RWPE2 (cell line): ENCODE data around the gene LRWD1.

Experiments
- ATAC-seq: fragments of 200-7000 bp; cut with Tn5 transposase; 3 replicates; pipeline ENCODE4 v1.9.1; 2021; ENCODE audit warnings: low read depth
- DNase-seq: peaks from one replicate; pipeline ENCODE4 v3.0.0-alpha.2; 2020; ENCODE audit warnings: low spot score
- H3K27ac ChIP-seq: fragments of 450-650 bp; 2 replicates; pipeline ENCODE4 v1.5.1; 2017; ENCODE audit warnings: mild to moderate bottlenecking; ENCODE audit not compliant: poor library complexity, severe bottlenecking
- H3K27me3 ChIP-seq: fragments of 250-450 bp; sonication (Bioruptor Pico); 2 replicates; pipeline ENCODE4 v1.5.1; 2021; ENCODE audit warnings: mild to moderate bottlenecking, moderate library complexity; ENCODE audit not compliant: insufficient read depth, poor library complexity, severe bottlenecking
- H3K36me3 ChIP-seq: fragments of 250-450 bp; sonication (Bioruptor Pico); 2 replicates; pipeline ENCODE4 v1.5.1; 2020; ENCODE audit warnings: low read depth, mild to moderate bottlenecking, moderate library complexity
- H3K4me1 ChIP-seq: fragments of 250-450 bp; sonication (Bioruptor Pico); 2 replicates; pipeline ENCODE4 v1.5.1; 2021; ENCODE audit warnings: mild to moderate bottlenecking, moderate library complexity; ENCODE audit not compliant: insufficient read depth, poor library complexity, severe bottlenecking
- H3K4me3 ChIP-seq: fragments of 250-450 bp; sonication (Bioruptor Pico); 2 replicates; pipeline ENCODE4 v1.5.1; 2021; ENCODE audit warnings: mild to moderate bottlenecking, moderate library complexity; ENCODE audit not compliant: severe bottlenecking
- H3K9me3 ChIP-seq: fragments of 250-450 bp; sonication (Bioruptor Pico); 2 replicates; pipeline ENCODE4 v1.5.1; 2021; ENCODE audit warnings: mild to moderate bottlenecking, moderate library complexity; ENCODE audit not compliant: severe bottlenecking
- TF ChIP-seq, protein P1 (sequence below): fragments of 450-650 bp; IDR thresholded peaks from one replicate; pipeline ENCODE4 v1.5.1; 2017; ENCODE audit warnings: mild to moderate bottlenecking, moderate library complexity; ENCODE audit not compliant: poor library complexity, severe bottlenecking

The LRWD1 gene

DNA sequence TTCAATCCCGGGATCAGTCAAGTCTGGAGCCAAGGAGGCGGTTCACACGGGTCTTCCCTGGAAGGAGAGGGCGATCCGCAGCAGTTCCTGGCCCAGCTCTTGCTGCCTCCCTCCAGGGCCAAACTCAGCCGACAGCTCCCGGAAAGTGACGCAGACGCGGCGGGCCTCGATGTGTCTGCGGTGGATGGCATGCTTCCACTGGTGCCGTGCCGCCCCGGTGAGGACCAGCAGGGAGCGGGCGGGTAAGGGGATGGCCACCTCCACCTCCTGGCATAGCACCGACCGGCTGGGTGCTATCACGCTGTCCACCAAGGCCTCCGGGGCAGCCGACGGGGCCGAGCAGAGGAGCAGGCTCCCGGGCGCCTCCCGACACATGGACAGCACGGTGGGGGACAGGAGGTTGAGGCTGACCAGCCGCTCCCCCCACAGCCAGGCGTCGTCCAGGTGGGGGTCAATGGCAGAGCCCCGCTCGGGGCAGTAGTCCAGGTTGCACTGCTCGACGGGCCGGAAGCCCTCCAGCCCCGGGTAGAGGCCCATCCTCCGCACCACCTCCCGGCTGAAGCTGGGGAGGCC is 7.3 kb upstream of the LRWD1 start:
- no peaks in the 10 kb centered on the region for H3K9me3 ChIP-seq
- peaks cover 13% of the 10 kb centered on the region for H3K36me3 ChIP-seq
- H3K4me1 ChIP-seq = no peaks in the 10 kb centered on the region
- H3K27me3 ChIP-seq = no peaks in the 10 kb centered on the region
- DNase-seq (no peak), ATAC-seq (no peak)
- TF ChIP-seq, protein P1, sequence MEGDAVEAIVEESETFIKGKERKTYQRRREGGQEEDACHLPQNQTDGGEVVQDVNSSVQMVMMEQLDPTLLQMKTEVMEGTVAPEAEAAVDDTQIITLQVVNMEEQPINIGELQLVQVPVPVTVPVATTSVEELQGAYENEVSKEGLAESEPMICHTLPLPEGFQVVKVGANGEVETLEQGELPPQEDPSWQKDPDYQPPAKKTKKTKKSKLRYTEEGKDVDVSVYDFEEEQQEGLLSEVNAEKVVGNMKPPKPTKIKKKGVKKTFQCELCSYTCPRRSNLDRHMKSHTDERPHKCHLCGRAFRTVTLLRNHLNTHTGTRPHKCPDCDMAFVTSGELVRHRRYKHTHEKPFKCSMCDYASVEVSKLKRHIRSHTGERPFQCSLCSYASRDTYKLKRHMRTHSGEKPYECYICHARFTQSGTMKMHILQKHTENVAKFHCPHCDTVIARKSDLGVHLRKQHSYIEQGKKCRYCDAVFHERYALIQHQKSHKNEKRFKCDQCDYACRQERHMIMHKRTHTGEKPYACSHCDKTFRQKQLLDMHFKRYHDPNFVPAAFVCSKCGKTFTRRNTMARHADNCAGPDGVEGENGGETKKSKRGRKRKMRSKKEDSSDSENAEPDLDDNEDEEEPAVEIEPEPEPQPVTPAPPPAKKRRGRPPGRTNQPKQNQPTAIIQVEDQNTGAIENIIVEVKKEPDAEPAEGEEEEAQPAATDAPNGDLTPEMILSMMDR = no peak
- H3K4me3 ChIP-seq = no peak overlapping the region
- H3K27ac ChIP-seq = no peak overlapping the region

DNA sequence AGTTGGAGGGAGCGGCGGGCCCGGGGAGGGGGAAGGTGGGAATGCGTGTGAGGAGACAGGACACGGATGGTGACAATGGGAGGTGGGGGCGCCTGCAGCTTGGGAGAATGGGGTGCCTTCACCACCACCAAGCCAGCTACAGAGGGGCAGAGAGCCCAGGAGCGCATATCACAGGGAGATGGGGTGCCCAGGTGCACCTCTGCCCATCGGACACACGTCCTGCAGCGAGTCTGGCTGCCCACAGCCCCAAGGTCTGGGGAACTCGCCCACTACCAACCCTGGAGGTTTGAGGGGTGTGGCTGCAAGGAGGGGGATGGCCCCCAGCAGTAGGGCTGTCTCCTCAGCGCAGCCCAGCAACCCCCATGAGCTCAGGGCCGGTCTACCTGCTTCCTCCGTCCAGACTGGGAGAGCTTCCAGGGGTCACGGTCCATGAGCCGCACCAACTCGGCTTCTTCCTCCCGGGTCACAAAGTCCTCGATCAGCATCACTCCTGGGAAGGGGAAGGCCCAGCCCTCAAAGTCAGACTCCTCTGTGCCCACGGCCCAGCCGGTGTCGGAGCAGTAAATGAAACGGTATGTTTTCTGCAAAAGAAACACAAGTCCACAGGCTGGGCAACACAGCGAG is 5.5 kb upstream of the LRWD1 start:
- Histone ChIP-seq H3K9me3 (no peaks in the 10 kb centered on the region), H3K4me1 (no peaks in the 10 kb centered on the region), H3K27ac (no peak overlapping the region), H3K4me3 (no peak overlapping the region), H3K27me3 (no peaks in the 10 kb centered on the region), H3K36me3 (peaks cover 13% of the 10 kb centered on the region)
- DNase-seq (no peak), ATAC-seq (no peak)
- TF ChIP-seq, protein P1 = no peak

- H3K4me3 ChIP-seq = no peak overlapping the region
- no peak overlapping the region for H3K27ac ChIP-seq
- TF ChIP-seq, protein P1 = no peak
- DNase-seq (no peak), ATAC-seq (no peak)
- H3K9me3 ChIP-seq = no peaks in the 10 kb centered on the region
- H3K27me3 ChIP-seq = no peaks in the 10 kb centered on the region
- peaks cover 13% of the 10 kb centered on the region for H3K36me3 ChIP-seq
- no peaks in the 10 kb centered on the region for H3K4me1 ChIP-seq
These were observed 4.3 kb upstream of the LRWD1 start for GRCh38 chr7:102460467-102460866.

DNA sequence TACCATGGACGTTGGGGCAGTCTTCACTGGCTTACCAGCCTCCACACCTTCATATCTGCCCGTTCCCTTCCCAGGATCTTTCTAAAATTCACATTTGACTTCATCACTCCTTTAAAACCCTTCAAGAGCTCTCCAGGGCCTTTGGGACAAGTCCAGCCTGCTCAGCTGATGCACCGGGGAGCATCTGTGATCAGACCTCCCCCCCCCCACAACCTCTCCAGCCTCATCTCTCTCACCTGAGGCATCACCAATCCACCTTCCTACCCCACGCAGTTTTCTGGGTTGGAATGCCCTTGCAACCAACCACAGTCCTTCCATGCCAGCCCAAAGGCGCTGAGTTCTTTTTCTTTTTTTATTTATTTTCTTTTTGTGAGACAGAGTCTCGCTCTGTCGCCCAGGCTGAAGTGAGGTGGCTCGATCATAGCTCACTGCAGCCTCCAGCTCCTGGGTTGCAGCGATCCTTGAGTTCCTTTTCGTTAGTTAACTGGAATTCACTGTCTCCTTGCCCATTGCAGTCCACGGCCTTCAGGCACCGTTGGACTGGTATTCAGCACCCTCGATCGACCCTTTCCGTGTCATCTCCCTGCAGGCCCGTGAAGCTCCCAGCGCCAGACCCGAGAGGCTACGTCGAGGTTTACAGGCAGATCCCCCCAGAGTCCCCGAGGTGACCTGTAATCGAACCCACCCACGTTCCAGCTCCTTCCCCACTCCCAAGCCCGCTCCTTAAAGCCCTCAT is 775 bp upstream of the LRWD1 start:
- Histone ChIP-seq H3K27ac (peak overlapping the region; percentile 30), H3K4me3 (peak overlapping the region; percentile 86), H3K9me3 (no peaks in the 10 kb centered on the region), H3K36me3 (peaks cover 5% of the 10 kb centered on the region), H3K4me1 (no peaks in the 10 kb centered on the region), H3K27me3 (no peaks in the 10 kb centered on the region)
- DNase-seq (no peak), ATAC-seq (no peak)
- TF ChIP-seq, protein P1 = no peak
